Activated CD8-positive, alpha-beta memory T cell treated with anti-CD3 and anti-CD28 coated beads, Interleukin-2, amount 50 U/mL, for 1 hour (primary cell): ENCODE measurements around the gene LENEP.
A peak's percentile ranks its signal among the peaks of the same experiment; 100 is the strongest.

Experiments
- DNase-seq: peaks from one replicate; pipeline ENCODE4 v3.0.0-alpha.2; 2020; ENCODE audit errors: extremely low read depth

The LENEP gene

DNA sequence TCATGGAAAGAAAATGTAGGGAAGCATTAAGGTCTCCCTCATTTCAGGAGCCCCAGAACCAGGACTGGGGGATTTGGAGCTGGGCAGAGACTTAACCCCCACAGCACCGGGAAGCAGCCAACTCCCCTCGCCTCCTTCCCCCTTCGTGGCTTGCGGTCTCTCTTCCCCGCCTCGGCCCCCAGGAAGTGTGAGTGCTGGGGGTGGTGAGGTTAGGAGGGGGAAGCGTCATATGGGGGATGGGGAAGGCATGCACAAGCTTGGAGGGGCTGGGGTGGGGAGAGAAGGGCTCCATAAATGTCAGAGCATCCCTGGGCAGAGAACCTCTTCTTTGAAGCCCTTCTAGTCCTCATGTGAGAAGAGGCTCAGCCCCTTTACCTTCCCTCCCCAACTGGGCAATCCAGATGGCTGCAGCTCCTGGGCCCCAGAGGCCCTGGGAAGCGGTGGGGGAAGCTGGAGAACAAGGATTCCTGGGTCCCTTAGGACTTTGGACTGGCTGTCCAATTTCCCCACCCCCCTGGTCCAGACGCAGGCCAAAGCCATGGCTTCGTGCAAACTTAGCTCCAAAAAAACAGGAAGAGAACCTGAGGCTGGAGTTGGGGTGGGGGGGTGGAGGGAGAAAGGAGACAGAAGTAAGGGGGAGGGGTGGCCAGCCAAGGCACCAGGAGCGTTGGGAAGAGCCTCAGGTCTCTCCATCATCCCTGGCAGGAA, 17.0 kb downstream of the LENEP start:
- DNase-seq: no peak

GRCh38 chr1:155011004-155011416, 17.6 kb downstream of the LENEP start:
- no peak for DNase-seq

DNA sequence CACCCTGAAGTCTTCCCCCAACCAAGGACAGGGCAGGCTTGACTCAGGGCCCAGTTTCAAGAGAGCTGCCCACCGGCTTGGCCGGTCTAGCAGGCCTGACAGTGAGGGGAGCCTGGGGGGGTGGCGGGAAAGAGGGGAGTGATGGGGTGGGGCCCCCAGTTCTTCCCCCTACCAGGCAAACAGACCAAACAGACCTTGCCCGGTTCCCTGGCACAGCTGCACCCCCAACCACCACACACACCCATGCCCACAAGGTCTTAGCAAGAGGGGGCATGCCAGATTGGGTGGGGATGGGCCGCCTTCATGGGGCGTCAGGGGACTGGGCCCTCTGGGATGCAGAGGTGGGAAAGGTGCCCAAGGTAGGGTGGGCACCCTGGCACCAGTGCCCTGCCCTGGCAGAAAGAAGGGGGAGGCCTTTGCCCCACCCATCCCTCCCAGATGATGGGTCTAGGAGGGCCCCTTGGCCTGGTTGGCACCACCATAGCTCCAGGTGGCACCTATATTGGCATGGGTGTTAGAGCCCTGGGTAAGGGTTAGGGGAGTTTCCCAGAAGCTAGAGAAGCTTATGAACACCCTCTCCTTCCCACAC, 18.1 kb downstream of the LENEP start:
- no peak for DNase-seq

GRCh38 chr1:155012026-155012546, 18.7 kb downstream of the LENEP start:
- no peak for DNase-seq

GRCh38 chr1:155012776-155013602, 19.6 kb downstream of the LENEP start:
- DNase-seq: no peak

DNA sequence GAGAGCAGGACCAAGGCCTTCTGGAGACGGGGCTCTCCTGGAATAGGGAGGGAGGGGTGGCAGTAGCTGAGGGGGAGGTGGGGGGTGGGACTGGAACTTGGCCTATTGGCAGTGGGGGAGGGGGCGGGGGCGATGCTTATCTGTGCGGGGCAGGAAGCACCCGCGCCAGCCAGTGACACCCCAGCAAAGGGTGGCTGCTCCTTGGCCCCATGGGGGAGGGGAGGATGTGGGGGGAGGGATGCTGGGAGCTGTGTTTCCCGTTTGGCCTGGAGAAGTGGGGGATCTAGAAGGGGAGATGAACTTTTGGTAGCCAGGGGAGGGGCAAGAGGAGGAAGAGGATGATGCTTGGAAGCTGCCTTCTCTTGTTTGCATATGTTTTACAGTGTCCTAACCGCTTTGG, 20.2 kb downstream of the LENEP start:
- no peak for DNase-seq

DNA sequence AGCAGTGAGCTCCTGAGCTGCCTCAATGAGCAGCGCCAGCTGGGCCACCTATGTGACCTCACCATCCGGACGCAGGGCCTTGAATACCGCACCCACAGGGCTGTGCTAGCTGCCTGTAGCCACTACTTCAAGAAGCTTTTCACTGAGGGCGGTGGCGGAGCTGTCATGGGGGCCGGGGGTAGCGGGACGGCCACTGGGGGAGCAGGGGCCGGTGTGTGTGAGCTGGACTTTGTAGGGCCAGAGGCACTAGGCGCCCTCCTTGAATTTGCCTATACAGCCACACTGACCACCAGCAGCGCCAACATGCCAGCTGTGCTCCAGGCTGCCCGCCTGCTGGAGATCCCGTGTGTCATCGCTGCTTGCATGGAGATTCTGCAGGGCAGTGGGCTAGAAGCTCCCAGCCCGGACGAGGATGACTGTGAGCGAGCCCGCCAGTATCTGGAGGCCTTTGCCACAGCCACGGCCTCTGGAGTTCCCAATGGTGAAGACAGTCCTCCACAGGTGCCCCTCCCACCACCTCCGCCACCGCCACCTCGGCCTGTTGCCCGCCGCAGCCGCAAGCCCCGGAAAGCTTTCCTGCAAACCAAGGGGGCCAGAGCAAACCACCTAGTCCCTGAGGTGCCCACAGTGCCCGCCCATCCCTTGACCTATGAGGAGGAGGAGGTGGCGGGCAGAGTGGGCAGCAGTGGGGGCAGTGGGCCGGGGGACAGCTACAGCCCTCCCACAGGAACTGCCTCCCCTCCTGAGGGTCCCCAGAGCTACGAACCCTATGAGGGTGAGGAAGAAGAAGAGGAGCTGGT, 21.5 kb downstream of the LENEP start:
- DNase-seq: no peak

DNA sequence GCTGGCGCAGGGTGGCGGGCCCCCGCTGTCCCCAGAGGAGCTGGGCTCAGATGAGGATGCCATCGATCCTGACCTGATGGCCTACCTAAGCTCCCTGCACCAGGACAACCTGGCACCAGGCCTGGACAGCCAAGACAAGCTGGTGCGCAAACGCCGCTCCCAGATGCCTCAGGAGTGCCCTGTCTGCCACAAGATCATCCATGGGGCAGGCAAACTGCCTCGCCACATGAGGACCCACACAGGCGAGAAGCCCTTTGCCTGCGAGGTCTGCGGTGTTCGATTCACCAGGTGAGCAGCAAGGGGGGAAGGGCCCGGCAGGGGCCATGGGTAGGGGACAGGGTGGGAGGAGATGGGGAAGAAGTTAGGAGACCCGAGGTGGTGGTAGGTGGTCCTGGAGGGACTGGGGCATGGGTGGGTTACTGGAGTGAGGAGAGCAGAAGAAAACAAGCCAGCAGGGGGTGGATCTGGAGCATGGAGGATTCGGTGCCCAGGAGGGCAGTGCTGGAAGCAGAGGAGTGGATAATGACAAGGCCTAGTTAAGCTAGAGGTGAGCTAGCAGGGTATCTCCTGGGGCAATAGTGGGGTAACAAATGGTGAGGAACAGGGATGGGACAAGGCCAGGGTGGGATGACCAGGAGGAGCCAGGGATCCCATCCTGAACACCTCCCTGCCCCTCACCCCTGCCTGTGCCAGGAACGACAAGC, 22.3 kb downstream of the LENEP start:
- no peak for DNase-seq

- DNase-seq: no peak
Measured at GRCh38 chr1:155016231-155016831, 22.9 kb downstream of the LENEP start.

- peak; percentile 55 for DNase-seq
Measured at GRCh38 chr1:155017041-155017945, 23.9 kb downstream of the LENEP start.

GRCh38 chr1:155017946-155018316, 24.5 kb downstream of the LENEP start:
- DNase-seq: no peak

DNA sequence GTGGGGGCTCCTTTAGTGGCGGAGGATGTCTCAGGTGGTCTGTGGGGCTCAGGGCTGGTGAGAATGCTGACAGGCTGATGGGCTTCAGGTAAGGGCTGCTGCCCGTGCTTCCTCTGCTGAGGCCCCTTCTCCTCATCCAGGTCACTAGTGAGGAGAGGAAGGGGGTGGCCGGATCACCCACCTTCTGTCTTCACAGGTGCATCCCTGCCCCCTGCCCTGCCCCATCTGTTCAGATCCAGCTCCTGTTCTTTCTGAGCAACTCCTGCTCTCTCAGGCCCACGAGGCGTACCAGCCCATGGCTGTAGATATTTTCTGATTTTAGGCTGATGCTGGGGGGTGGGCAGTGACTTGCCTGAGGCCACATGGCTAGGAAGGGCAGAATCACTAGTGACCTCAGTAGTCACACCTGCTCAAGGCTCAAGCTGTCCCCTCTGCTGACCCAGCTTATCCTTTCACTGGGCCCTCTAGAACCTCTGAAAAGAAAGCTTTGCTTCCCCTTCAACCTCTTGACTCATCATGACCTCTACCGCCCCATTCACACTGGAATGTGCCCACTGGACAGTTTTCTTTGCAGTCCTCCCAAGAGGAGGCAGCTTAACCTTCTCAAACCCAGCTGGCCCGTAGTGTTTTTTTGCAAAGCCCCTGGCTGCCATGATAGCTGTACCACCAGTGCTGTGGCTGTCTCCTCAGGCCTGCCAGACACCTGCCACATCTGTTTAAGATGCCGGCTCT, 25.4 kb downstream of the LENEP start:
- DNase-seq: no peak

GRCh38 chr1:155019377-155020245, 26.2 kb downstream of the LENEP start:
- DNase-seq: no peak

- DNase-seq: no peak
Measured at GRCh38 chr1:155022136-155022926, 28.9 kb downstream of the LENEP start.

DNA sequence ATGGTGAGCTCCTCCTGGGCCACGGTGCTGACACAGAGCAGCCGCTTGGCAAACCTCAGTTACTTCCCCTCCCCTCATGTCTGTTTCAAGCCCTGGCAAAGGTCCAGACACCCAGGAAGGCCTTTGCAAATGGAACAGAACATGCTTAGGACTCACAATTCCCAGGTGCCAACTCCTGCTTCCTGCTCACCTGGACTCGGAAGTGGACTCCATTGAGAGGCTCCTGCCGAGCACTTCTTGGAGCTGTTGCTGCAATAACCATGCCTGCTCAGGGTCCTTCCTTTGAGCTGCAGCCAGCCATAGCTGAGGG, 29.5 kb downstream of the LENEP start:
- no peak for DNase-seq

- no peak for DNase-seq
Measured at GRCh38 chr1:155023627-155024026, 30.2 kb downstream of the LENEP start.

- no peak for DNase-seq
Measured at GRCh38 chr1:155024315-155024714, 30.9 kb downstream of the LENEP start.
